Cardiac fibroblast (primary cell): ENCODE results near the gene NR2C2.
A peak's percentile ranks its signal among the peaks of the same experiment; 100 is the strongest.

Experiments
- DNase-seq, 2 donors: peaks; one replicate each; pipeline versions ENCODE4 v3.0.0 to v3.0.0-alpha.2; 2010; ENCODE audit warnings: low read depth in 2 of 2
- H3K4me3 ChIP-seq, 2 donors: replicated peaks in 1 of 2; 1 replicate in 1 of 2; 2 replicates in 1 of 2; pipeline ENCODE4 v1.5.1; 2011; ENCODE audit warnings: low read depth in 2 of 2, low read length in 2 of 2, mild to moderate bottlenecking in 2 of 2, moderate library complexity in 1 of 2
- TF ChIP-seq, protein P1 (sequence below): IDR thresholded peaks from one replicate; pipeline ENCODE4 v1.5.1; 2011; ENCODE audit warnings: low read depth, mild to moderate bottlenecking, low read length, inconsistent platforms

Gene NR2C2

DNA sequence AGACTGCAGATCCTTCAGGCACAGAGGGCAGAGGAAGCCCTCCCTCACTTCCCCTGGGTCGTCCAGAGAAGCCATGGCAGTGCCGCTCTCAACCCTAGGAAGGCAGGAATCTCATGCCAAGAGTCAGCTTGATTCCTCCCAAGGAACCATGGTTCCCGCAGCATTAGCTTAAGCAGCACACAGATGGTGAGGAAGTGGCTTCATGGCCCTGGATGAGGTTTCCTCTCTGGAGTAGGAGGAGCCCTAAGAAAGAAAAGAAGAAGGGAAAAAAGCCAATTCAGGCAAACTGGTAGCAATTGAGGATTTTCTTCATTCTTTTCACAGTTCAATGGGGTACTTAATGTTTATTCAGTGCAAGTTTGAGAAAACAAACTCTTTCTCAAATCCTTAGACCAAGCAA, 148.7 kb downstream of the NR2C2 start:
- TF ChIP-seq, protein P1, sequence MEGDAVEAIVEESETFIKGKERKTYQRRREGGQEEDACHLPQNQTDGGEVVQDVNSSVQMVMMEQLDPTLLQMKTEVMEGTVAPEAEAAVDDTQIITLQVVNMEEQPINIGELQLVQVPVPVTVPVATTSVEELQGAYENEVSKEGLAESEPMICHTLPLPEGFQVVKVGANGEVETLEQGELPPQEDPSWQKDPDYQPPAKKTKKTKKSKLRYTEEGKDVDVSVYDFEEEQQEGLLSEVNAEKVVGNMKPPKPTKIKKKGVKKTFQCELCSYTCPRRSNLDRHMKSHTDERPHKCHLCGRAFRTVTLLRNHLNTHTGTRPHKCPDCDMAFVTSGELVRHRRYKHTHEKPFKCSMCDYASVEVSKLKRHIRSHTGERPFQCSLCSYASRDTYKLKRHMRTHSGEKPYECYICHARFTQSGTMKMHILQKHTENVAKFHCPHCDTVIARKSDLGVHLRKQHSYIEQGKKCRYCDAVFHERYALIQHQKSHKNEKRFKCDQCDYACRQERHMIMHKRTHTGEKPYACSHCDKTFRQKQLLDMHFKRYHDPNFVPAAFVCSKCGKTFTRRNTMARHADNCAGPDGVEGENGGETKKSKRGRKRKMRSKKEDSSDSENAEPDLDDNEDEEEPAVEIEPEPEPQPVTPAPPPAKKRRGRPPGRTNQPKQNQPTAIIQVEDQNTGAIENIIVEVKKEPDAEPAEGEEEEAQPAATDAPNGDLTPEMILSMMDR = no peak
- DNase-seq = no peak
- no peak overlapping the region for H3K4me3 ChIP-seq

GRCh38 chr3:15097891-15098290, 150.5 kb downstream of the NR2C2 start:
- H3K4me3 ChIP-seq = peak overlapping the region; percentile 92 to 98
- peak in 1 of 2 donors; percentile 14 for DNase-seq
- TF ChIP-seq, protein P1 = no peak
